ENCODE measurements around the gene IMPDH2. TPM values are rescaled to one million over a fixed set of nuclear protein-coding genes. Genes with fewer than 3 reads are reported as not detected.

The IMPDH2 gene
- total and polyA plus RNA-seq, 10 of the 15 experiments (the other 5 are each of a cell fraction or from before 2014, with no cell fraction given) = 190 to 424 (median 345) TPM

- TF ChIP-seq MEF2B (IDR thresholded peaks at IDR 0.05; ENCODE audit: partially characterized antibody, poor library complexity, severe bottlenecking) (peak; percentile 96), ETV6 (conservative IDR thresholded peaks at IDR 0.05 in 1 of 2, IDR thresholded peaks at IDR 0.05 in 1 of 2; ENCODE audit: borderline replicate concordance in 1 of 2, low read depth in 1 of 2) (no peak), NR2C2 (IDR thresholded peaks at IDR 0.05; ENCODE audit: borderline replicate concordance, control insufficient read depth, insufficient read length, low read depth) (no peak), SUZ12 (IDR thresholded peaks at IDR 0.05; ENCODE audit: unreplicated experiment) (no peak), NFYA (IDR thresholded peaks at IDR 0.05; ENCODE audit: borderline replicate concordance, low read depth, low read length) (no peak), MLLT1 (IDR thresholded peaks at IDR 0.05) (no peak), ZNF274 (IDR thresholded peaks at IDR 0.05; ENCODE audit: insufficient read depth, insufficient read length) (no peak), ZNF24 (IDR thresholded peaks at IDR 0.05) (no peak), MEF2A (IDR thresholded peaks at IDR 0.05; ENCODE audit: insufficient read depth, low read depth, low read length) (no peak), RBBP5 (conservative IDR thresholded peaks at IDR 0.05) (no peak), EED (IDR thresholded peaks at IDR 0.05; ENCODE audit: low read depth) (0 out of 2 replicates have a peak, but pooled peaks have one; percentile 31), E4F1 (IDR thresholded peaks at IDR 0.05; ENCODE audit: borderline replicate concordance, partially characterized antibody) (no peak), HDGF (IDR thresholded peaks at IDR 0.05) (0 out of 2 replicates have a peak, but pooled peaks have one; percentile 13), NFXL1 (IDR thresholded peaks at IDR 0.05; ENCODE audit: borderline replicate concordance) (no peak), FOS (IDR thresholded peaks at IDR 0.05; ENCODE audit: borderline replicate concordance, extremely low read depth, insufficient read length) (no peak), HCFC1 (IDR thresholded peaks at IDR 0.05; ENCODE audit: low read length) (peak; percentile 67), EZH2 (IDR thresholded peaks at IDR 0.05; ENCODE audit: borderline replicate concordance, control insufficient read depth, low read depth, low read length) (no peak), ZZZ3 (IDR thresholded peaks at IDR 0.05; ENCODE audit: control insufficient read depth, insufficient read length, low read depth) (no peak), NR2F1 (conservative IDR thresholded peaks at IDR 0.05) (peak; percentile 87), NFIC (IDR thresholded peaks at IDR 0.05; ENCODE audit: low read depth, low read length) (no peak), PML (IDR thresholded peaks at IDR 0.05; ENCODE audit: low read length) (no peak), POLR2A (IDR thresholded peaks at IDR 0.05; ENCODE audit: low read depth, low read length) (no peak), EGR1 (IDR thresholded peaks at IDR 0.05; ENCODE audit: borderline replicate concordance in 1 of 2, low read depth in 2 of 2, low read length in 2 of 2) (peak in 1 of 2 experiments; percentile 59; a peak in 1 of 3 replicates), BCL11A (IDR thresholded peaks at IDR 0.05; ENCODE audit: low read depth, low read length) (no peak), ZNF207 (IDR thresholded peaks at IDR 0.05; ENCODE audit: borderline replicate concordance) (0 out of 2 replicates have a peak, but pooled peaks have one; percentile 49), HDAC6 (IDR thresholded peaks at IDR 0.05; ENCODE audit: unreplicated experiment) (no peak), CBX3 (IDR thresholded peaks at IDR 0.05; ENCODE audit: borderline replicate concordance, low read depth) (no peak)
Measured at GRCh38 chr3:49021813-49022687, 7.1 kb downstream of the IMPDH2 start, which contains the start of gene NDUFAF3 (continued).

Measured in GM12878 (cell line).